IMR-90 (cell line): ENCODE measurements around the gene CEP70. TPM values are rescaled to one million over a fixed set of nuclear protein-coding genes. Genes with fewer than 3 reads are reported as not detected.

Experiments used
- ATAC-seq: fragments of 200-7000 bp; cut with Tn5 transposase; 2 replicates; pipeline ENCODE4 v1.9.1; 2020; ENCODE audit warnings: low read depth, mild to moderate bottlenecking, moderate library complexity
- BruUV-seq: library from RNA; stranded (reverse); fragments of 400-500 nt; replicated peaks from 2 replicates; lab custom pipeline; 2021; lab: Mats Ljungman, UMichigan
- CTCF ChIA-PET: fragments of 300-600 bp; formaldehyde crosslinking; extraction: SDS; loops from one replicate; lab custom pipeline; 2021; ENCODE audit warnings: antibody characterized with exemption; lab: Yijun Ruan, JAX
- POLR2A ChIA-PET: fragments of 300-600 bp; sonication (Branson Sonifier 250); formaldehyde crosslinking; loops from one replicate; lab custom pipeline; 2022; ENCODE audit warnings: antibody characterized with exemption; ENCODE audit not compliant: unreplicated experiment; lab: Charles Lee
- DNase-seq: peaks from one replicate; pipeline ENCODE4 v3.0.0; 2013
- H2AFZ ChIP-seq: replicated peaks from 2 replicates; pipeline ENCODE3; 2013; ENCODE audit warnings: low read length, mild to moderate bottlenecking; ENCODE audit not compliant: poor library complexity
- H2AK5ac ChIP-seq: 2 replicates; pipeline ENCODE4 v1.6.1; 2013; ENCODE audit warnings: low read depth, low read length, inconsistent platforms
- H2AK9ac ChIP-seq: replicated peaks from 2 replicates; pipeline ENCODE3; 2013; ENCODE audit warnings: mild to moderate bottlenecking, low read depth, low read length, moderate library complexity; ENCODE audit not compliant: poor library complexity
- H2BK120ac ChIP-seq: 2 replicates; pipeline ENCODE4 v1.6.1; 2013; ENCODE audit warnings: low read depth, low read length, inconsistent platforms
- H2BK15ac ChIP-seq: 3 replicates; pipeline ENCODE4 v1.6.1; 2013; ENCODE audit warnings: low read depth, low read length, inconsistent platforms
- H2BK20ac ChIP-seq: 2 replicates; pipeline ENCODE4 v1.6.1; 2013; ENCODE audit warnings: low read depth, mild to moderate bottlenecking, inconsistent platforms, low read length, moderate library complexity
- H2BK5ac ChIP-seq: 2 replicates; pipeline ENCODE4 v1.6.1; 2013; ENCODE audit warnings: mild to moderate bottlenecking, low read depth, low read length, inconsistent platforms; ENCODE audit not compliant: poor library complexity, severe bottlenecking
- H3K14ac ChIP-seq: replicated peaks from 2 replicates; pipeline ENCODE4 v1.6.1; 2013; ENCODE audit warnings: low read depth, low read length, inconsistent platforms
- H3K18ac ChIP-seq: 2 replicates; pipeline ENCODE4 v1.6.1; 2013; ENCODE audit warnings: low read depth, low read length, control low read depth
- H3K23ac ChIP-seq: 2 replicates; pipeline ENCODE4 v1.6.1; 2013; ENCODE audit warnings: low read depth, low read length, inconsistent platforms
- H3K27ac ChIP-seq: 2 replicates; pipeline ENCODE4 v1.5.1; 2013; ENCODE audit warnings: mild to moderate bottlenecking, control low read depth, low read length; ENCODE audit not compliant: insufficient read depth
- H3K27me3 ChIP-seq: 2 replicates; pipeline ENCODE4 v1.6.1; 2013; ENCODE audit warnings: low read length; ENCODE audit not compliant: control insufficient read depth, insufficient read depth
- H3K36me3 ChIP-seq: 2 replicates; pipeline ENCODE4 v1.6.1; 2013; ENCODE audit warnings: low read length, mixed read lengths; ENCODE audit not compliant: control insufficient read depth, insufficient read depth
- H3K4ac ChIP-seq: 2 replicates; pipeline ENCODE4 v1.6.1; 2013; ENCODE audit warnings: low read depth, low read length, inconsistent platforms
- H3K4me1 ChIP-seq: 2 replicates; pipeline ENCODE4 v1.6.1; 2013; ENCODE audit warnings: low read length, mixed read lengths; ENCODE audit not compliant: control insufficient read depth, insufficient read depth
- H3K4me2 ChIP-seq: 2 replicates; pipeline ENCODE4 v1.6.1; 2013; ENCODE audit warnings: low read depth, mild to moderate bottlenecking, control low read depth, low read length, moderate library complexity
- H3K4me3 ChIP-seq: 2 replicates; pipeline ENCODE4 v1.5.1; 2013; ENCODE audit warnings: low read depth, mild to moderate bottlenecking, control low read depth, low read length, moderate library complexity; ENCODE audit not compliant: insufficient read depth
- H3K56ac ChIP-seq: 2 replicates; pipeline ENCODE4 v1.6.1; 2013; ENCODE audit warnings: low read length, inconsistent platforms; ENCODE audit not compliant: insufficient read depth; ENCODE audit errors: extremely low read depth
- H3K79me1 ChIP-seq, 2 experiments: 2 replicates each; pipeline ENCODE4 v1.6.1; 2013; ENCODE audit warnings: low read length in 2 of 2, inconsistent platforms in 1 of 2, low read depth in 1 of 2
- H3K9ac ChIP-seq: 2 replicates; pipeline ENCODE4 v1.6.1; 2013; ENCODE audit warnings: low read depth, low read length, control low read depth
- H3K9me1 ChIP-seq: 2 replicates; pipeline ENCODE4 v1.6.1; 2013; ENCODE audit warnings: low read length, inconsistent platforms; ENCODE audit not compliant: insufficient read depth
- H3K9me3 ChIP-seq: 2 replicates; pipeline ENCODE4 v1.6.1; 2013; ENCODE audit warnings: low read length; ENCODE audit not compliant: control insufficient read depth, insufficient read depth
- H4K20me1 ChIP-seq: 2 replicates; pipeline ENCODE4 v1.6.1; 2013; ENCODE audit warnings: low read length, inconsistent platforms; ENCODE audit not compliant: insufficient read depth
- H4K5ac ChIP-seq: 2 replicates; pipeline ENCODE4 v1.6.1; 2013; ENCODE audit warnings: mild to moderate bottlenecking, low read depth, low read length, control low read depth
- H4K8ac ChIP-seq, 2 experiments: 2 replicates each; pipeline ENCODE4 v1.6.1; 2013; ENCODE audit warnings: low read depth in 2 of 2, low read length in 2 of 2, control low read depth in 1 of 2, inconsistent platforms in 1 of 2
- H4K91ac ChIP-seq: 2 replicates; pipeline ENCODE4 v1.6.1; 2013; ENCODE audit warnings: low read depth, low read length, inconsistent platforms; ENCODE audit not compliant: insufficient read depth
- BHLHE40 ChIP-seq: fragments of 150-350 bp; IDR thresholded peaks from 2 replicates; pipeline ENCODE4 v1.6.1; 2016; ENCODE audit warnings: mild to moderate bottlenecking, low read depth, low read length
- CEBPB ChIP-seq: IDR thresholded peaks from 2 replicates; pipeline ENCODE4 v1.6.1; 2012; ENCODE audit warnings: low read depth, low read length, improper control_type of control experiment
- CHD1 ChIP-seq: IDR thresholded peaks from 2 replicates; pipeline ENCODE4 v1.6.1; 2012; ENCODE audit warnings: low read depth, low read length, improper control_type of control experiment
- FOS ChIP-seq: fragments of 150-350 bp; IDR thresholded peaks from 2 replicates; pipeline ENCODE4 v1.6.1; 2016; ENCODE audit warnings: low read depth, low read length
- MAFK ChIP-seq: IDR thresholded peaks from 2 replicates; pipeline ENCODE4 v1.6.1; 2012; ENCODE audit warnings: low read depth, low read length, improper control_type of control experiment
- MAZ ChIP-seq: IDR thresholded peaks from 2 replicates; pipeline ENCODE4 v1.6.1; 2012; ENCODE audit warnings: low read depth, mild to moderate bottlenecking, low read length, improper control_type of control experiment, moderate library complexity, borderline replicate concordance
- MXI1 ChIP-seq: IDR thresholded peaks from 2 replicates; pipeline ENCODE4 v1.6.1; 2012; ENCODE audit warnings: low read depth, mild to moderate bottlenecking, low read length, moderate library complexity, borderline replicate concordance
- NFE2L2 ChIP-seq: fragments of 150-350 bp; IDR thresholded peaks from 2 replicates; pipeline ENCODE4 v1.6.1; 2016; ENCODE audit warnings: low read depth, mild to moderate bottlenecking, low read length
- POLR2A ChIP-seq: IDR thresholded peaks from 2 replicates; pipeline ENCODE4 v1.6.1; 2012; ENCODE audit warnings: mild to moderate bottlenecking, low read depth, low read length
- RAD21 ChIP-seq: IDR thresholded peaks from 2 replicates; pipeline ENCODE4 v1.6.1; 2012; ENCODE audit warnings: low read length, improper control_type of control experiment
- RCOR1 ChIP-seq: IDR thresholded peaks from 2 replicates; pipeline ENCODE4 v1.6.1; 2012; ENCODE audit warnings: mild to moderate bottlenecking, low read length, improper control_type of control experiment; ENCODE audit not compliant: insufficient replicate concordance
- RFX5 ChIP-seq: IDR thresholded peaks from 2 replicates; pipeline ENCODE4 v1.8.0; 2012; ENCODE audit warnings: low read depth, mild to moderate bottlenecking, low read length, moderate library complexity
- SMC3 ChIP-seq: fragments of 150-350 bp; IDR thresholded peaks from 2 replicates; pipeline ENCODE4 v1.6.1; 2016; ENCODE audit warnings: low read depth, mild to moderate bottlenecking, antibody characterized with exemption, low read length, moderate library complexity
- dilution Hi-C: fragments of 300-500 bp; cut with HindIII; formaldehyde crosslinking; loops from one replicate; pipeline ENCODE4 v1.14.3; 2018; ENCODE audit warnings: low sequenced_read_pairs; ENCODE audit not compliant: unreplicated experiment
- in situ Hi-C: fragments of 300-500 bp; cut with MboI; formaldehyde crosslinking; loops from 3 replicates; pipeline ENCODE4 v1.14.3; 2019; ENCODE audit warnings: low sequenced_read_pairs, inconsistent platforms, mixed read lengths
- intact Hi-C: fragments of 100-400 bp; cut with micrococcal nuclease; formaldehyde crosslinking; loops from 2 replicates; pipeline ENCODE4 v1.10.0; 2022
- polyA plus RNA-seq, 3 experiments: library from polyadenylated mRNA; depleted of rRNA; stranded (reverse); fragments of >200 nt; gene quantifications; 2 replicates each; pipeline ENCODE4 v1.2.3, GENCODE V29; 2012; ENCODE audit warnings: low replicate concordance in 1 of 3
- total RNA-seq: library from RNA; depleted of rRNA; stranded (reverse); fragments of >200 nt; gene quantifications from 2 replicates; pipeline ENCODE4 v1.2.3, GENCODE V29; 2012
- TF ChIP-seq, protein P1 (sequence below): fragments of 150-350 bp; IDR thresholded peaks from 2 replicates; pipeline ENCODE4 v1.6.1; 2017; ENCODE audit warnings: mild to moderate bottlenecking, antibody characterized with exemption, low read length, low read depth
- TF ChIP-seq, protein P2 (sequence below): conservative IDR thresholded peaks from 2 replicates; pipeline ENCODE4 v1.5.1; 2012; ENCODE audit warnings: mild to moderate bottlenecking, low read depth, low read length, improper control_type of control experiment
- TF ChIP-seq, protein P3 (sequence below): fragments of 150-350 bp; IDR thresholded peaks from 2 replicates; pipeline ENCODE4 v1.6.1; 2016; ENCODE audit warnings: low read depth, mild to moderate bottlenecking, low read length, moderate library complexity, borderline replicate concordance

CEP70 gene
- total and polyA plus RNA-seq, 2 of the 4 experiments (the other 2 are of a cell fraction), result 4.6 to 11.1 TPM

GRCh38 chr3:138494607-138494929 lies 99.5 kb downstream of the CEP70 start:
- no peak overlapping the region for H3K4me2 ChIP-seq
- BruUV-seq, result no TSS peak

More at GRCh38 chr3:138494607-138494929, 99.5 kb downstream of the CEP70 start:
- no peak overlapping the region for H2AK5ac ChIP-seq
- H3K23ac ChIP-seq, result peak overlapping the region; percentile 17; the same call in 1 of the 2 replicates
- ATAC-seq, result peak; percentile 61; the same call in 1 of the 2 replicates
- H2BK15ac ChIP-seq, result no peak overlapping the region
- no peak overlapping the region for H2AK9ac ChIP-seq
- ChIA-PET POLR2A (no interaction called here), CTCF (no interaction called here)
- H4K20me1 ChIP-seq, result no peaks in the 10 kb centered on the region; the same call in 1 of the 2 replicates
- H3K56ac ChIP-seq, result no peak overlapping the region
- H3K4me1 ChIP-seq, result no peaks in the 10 kb centered on the region
- 0 out of 2 replicates have a peak overlapping the region, but pooled peaks have one; percentile 2 for H3K4ac ChIP-seq
- TF ChIP-seq NFE2L2 (no peak), POLR2A (no peak), CEBPB (no peak), SMC3 (no peak), RFX5 (no peak), RAD21 (no peak), FOS (no peak), BHLHE40 (no peak), MAFK (no peak), MXI1 (no peak), RCOR1 (no peak), CHD1 (no peak), MAZ (no peak)
- TF ChIP-seq, protein P1, sequence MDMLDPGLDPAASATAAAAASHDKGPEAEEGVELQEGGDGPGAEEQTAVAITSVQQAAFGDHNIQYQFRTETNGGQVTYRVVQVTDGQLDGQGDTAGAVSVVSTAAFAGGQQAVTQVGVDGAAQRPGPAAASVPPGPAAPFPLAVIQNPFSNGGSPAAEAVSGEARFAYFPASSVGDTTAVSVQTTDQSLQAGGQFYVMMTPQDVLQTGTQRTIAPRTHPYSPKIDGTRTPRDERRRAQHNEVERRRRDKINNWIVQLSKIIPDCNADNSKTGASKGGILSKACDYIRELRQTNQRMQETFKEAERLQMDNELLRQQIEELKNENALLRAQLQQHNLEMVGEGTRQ, result no peak
- TF ChIP-seq, protein P2, sequence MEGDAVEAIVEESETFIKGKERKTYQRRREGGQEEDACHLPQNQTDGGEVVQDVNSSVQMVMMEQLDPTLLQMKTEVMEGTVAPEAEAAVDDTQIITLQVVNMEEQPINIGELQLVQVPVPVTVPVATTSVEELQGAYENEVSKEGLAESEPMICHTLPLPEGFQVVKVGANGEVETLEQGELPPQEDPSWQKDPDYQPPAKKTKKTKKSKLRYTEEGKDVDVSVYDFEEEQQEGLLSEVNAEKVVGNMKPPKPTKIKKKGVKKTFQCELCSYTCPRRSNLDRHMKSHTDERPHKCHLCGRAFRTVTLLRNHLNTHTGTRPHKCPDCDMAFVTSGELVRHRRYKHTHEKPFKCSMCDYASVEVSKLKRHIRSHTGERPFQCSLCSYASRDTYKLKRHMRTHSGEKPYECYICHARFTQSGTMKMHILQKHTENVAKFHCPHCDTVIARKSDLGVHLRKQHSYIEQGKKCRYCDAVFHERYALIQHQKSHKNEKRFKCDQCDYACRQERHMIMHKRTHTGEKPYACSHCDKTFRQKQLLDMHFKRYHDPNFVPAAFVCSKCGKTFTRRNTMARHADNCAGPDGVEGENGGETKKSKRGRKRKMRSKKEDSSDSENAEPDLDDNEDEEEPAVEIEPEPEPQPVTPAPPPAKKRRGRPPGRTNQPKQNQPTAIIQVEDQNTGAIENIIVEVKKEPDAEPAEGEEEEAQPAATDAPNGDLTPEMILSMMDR, result no peak
- TF ChIP-seq, protein P3, sequence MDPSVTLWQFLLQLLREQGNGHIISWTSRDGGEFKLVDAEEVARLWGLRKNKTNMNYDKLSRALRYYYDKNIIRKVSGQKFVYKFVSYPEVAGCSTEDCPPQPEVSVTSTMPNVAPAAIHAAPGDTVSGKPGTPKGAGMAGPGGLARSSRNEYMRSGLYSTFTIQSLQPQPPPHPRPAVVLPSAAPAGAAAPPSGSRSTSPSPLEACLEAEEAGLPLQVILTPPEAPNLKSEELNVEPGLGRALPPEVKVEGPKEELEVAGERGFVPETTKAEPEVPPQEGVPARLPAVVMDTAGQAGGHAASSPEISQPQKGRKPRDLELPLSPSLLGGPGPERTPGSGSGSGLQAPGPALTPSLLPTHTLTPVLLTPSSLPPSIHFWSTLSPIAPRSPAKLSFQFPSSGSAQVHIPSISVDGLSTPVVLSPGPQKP, result no peak
- H2AFZ ChIP-seq, result no peak overlapping the region
- in situ Hi-C loops, result loop anchor here (10.0 kb wide), 1 partner anchor 430 kb away; no protein-coding TSS in a partner anchor
- H3K4me3 ChIP-seq, result no peak overlapping the region
- H4K8ac ChIP-seq, result no peak overlapping the region
- dilution Hi-C loops, result no loop called here
- no peak overlapping the region for H3K27ac ChIP-seq
- H2BK120ac ChIP-seq, result no peak overlapping the region; the same call in 1 of the 2 replicates
- no peak overlapping the region for H4K5ac ChIP-seq
- peaks cover 7% of the 10 kb centered on the region; the same call in 1 of the 2 replicates for H3K9me1 ChIP-seq
- DNase-seq, result no peak
- H3K27me3 ChIP-seq, result no peaks in the 10 kb centered on the region
- H3K9ac ChIP-seq, result no peak overlapping the region
- no peak overlapping the region for H3K14ac ChIP-seq
- intact Hi-C loops, result loop anchor here (2.0 kb wide), 1 partner anchor 78 kb away; no protein-coding TSS in a partner anchor
- H4K91ac ChIP-seq, result no peak overlapping the region
- no peak overlapping the region for H2BK20ac ChIP-seq
- H2BK5ac ChIP-seq, result no peak overlapping the region
- H3K36me3 ChIP-seq, result no peaks in the 10 kb centered on the region
- H3K9me3 ChIP-seq, result no peaks in the 10 kb centered on the region
- no peak overlapping the region for H3K18ac ChIP-seq
- no peaks in the 10 kb centered on the region for H3K79me1 ChIP-seq
